Naive B cell (primary cell): Measurements from ENCODE around the gene SMIM26. TPM values are rescaled to one million over a fixed set of nuclear protein-coding genes. Genes with fewer than 3 reads are reported as not detected.

ENCODE experiments used
- ATAC-seq, 2 donors: fragments of 150-1000 bp; cut with Tn5 transposase; 2 replicates each; pipeline ENCODE4 v1.10.0; 2021; ENCODE audit warnings: low read depth in 2 of 2, mild to moderate bottlenecking in 2 of 2, moderate library complexity in 2 of 2
- DNase-seq: peaks from one replicate; pipeline ENCODE4 v3.0.0; 2022
- H3K27ac Mint-ChIP-seq, 6 donors: one replicate each; pipeline ENCODE4 v1.8.0; 2020 to 2022; ENCODE audit warnings: mild to moderate bottlenecking in 6 of 6, mixed read lengths in 6 of 6, moderate library complexity in 5 of 6, inconsistent platforms in 2 of 6
- H3K27me3 Mint-ChIP-seq, 3 donors: one replicate each; pipeline ENCODE4 v1.8.0; 2021 to 2022; ENCODE audit warnings: mixed read lengths in 3 of 3, mild to moderate bottlenecking in 1 of 3
- H3K36me3 Mint-ChIP-seq, 2 donors: one replicate each; pipeline ENCODE4 v1.8.0; 2020 to 2022; ENCODE audit warnings: mixed read lengths in 2 of 2, inconsistent platforms in 1 of 2, mild to moderate bottlenecking in 1 of 2
- H3K4me1 Mint-ChIP-seq, 3 donors: one replicate each; pipeline ENCODE4 v1.8.0; 2020 to 2022; ENCODE audit warnings: mixed read lengths in 3 of 3, inconsistent platforms in 1 of 3, mild to moderate bottlenecking in 1 of 3, moderate library complexity in 1 of 3
- H3K4me3 Mint-ChIP-seq, 8 donors: one replicate each; pipeline ENCODE4 v1.8.0; 2020 to 2022; ENCODE audit warnings: mild to moderate bottlenecking in 8 of 8, mixed read lengths in 8 of 8, moderate library complexity in 8 of 8, inconsistent platforms in 2 of 8
- H3K9me3 Mint-ChIP-seq, 7 donors: one replicate each; pipeline ENCODE4 v1.8.0; 2020 to 2022; ENCODE audit warnings: mixed read lengths in 7 of 7, mild to moderate bottlenecking in 5 of 7, inconsistent platforms in 2 of 7, moderate library complexity in 1 of 7
- polyA plus RNA-seq, 6 donors: library from polyadenylated mRNA; unstranded; fragments of 300-500 nt; fragmentation: Illumina TruSeq; gene quantifications; one replicate each; pipeline ENCODE4 v1.2.3, GENCODE V29; 2021; ENCODE audit warnings: low read depth in 6 of 6

SMIM26 gene
- polyA plus RNA-seq, 6 donors from 2014 or later = 188 to 245 (median 234) TPM

GRCh38 chr20:18543216-18543615, 24.0 kb upstream of the SMIM26 start:
- no peak overlapping the region for H3K27ac Mint-ChIP-seq
- peaks cover 0 to 3% (median 0%) of the 10 kb centered on the region in 3 donors for H3K4me1 Mint-ChIP-seq
- H3K27me3 Mint-ChIP-seq = no peaks in the 10 kb centered on the region
- H3K9me3 Mint-ChIP-seq = no peaks in the 10 kb centered on the region
- no peak for ATAC-seq
- DNase-seq = no peak
- H3K36me3 Mint-ChIP-seq = peaks cover 34 to 41% of the 10 kb centered on the region in 2 donors
- H3K4me3 Mint-ChIP-seq = no peak overlapping the region

- ATAC-seq (no peak), DNase-seq (no peak)
- peaks cover 38 to 47% of the 10 kb centered on the region in 2 donors for H3K36me3 Mint-ChIP-seq
- no peaks in the 10 kb centered on the region for H3K9me3 Mint-ChIP-seq
- no peak overlapping the region for H3K4me3 Mint-ChIP-seq
- H3K27me3 Mint-ChIP-seq = no peaks in the 10 kb centered on the region
- H3K27ac Mint-ChIP-seq = peak overlapping the region in 1 of 6 donors; percentile 30
- peaks cover 0 to 3% (median 0%) of the 10 kb centered on the region in 3 donors for H3K4me1 Mint-ChIP-seq
These were observed 23.3 kb upstream of the SMIM26 start for GRCh38 chr20:18543932-18544331.

- Mint-ChIP-seq H3K4me3 (no peak overlapping the region), H3K4me1 (no peaks in the 10 kb centered on the region), H3K9me3 (no peaks in the 10 kb centered on the region), H3K36me3 (peaks cover 30 to 39% of the 10 kb centered on the region in 2 donors), H3K27ac (peak overlapping the region in 2 of 6 donors; percentile 12 to 15), H3K27me3 (no peaks in the 10 kb centered on the region)
- DNase-seq (no peak), ATAC-seq (no peak)
These were observed 21.7 kb upstream of the SMIM26 start for GRCh38 chr20:18545566-18545965.

GRCh38 chr20:18548465-18548864, 18.8 kb upstream of the SMIM26 start:
- no peak for ATAC-seq
- Mint-ChIP-seq H3K9me3 (no peaks in the 10 kb centered on the region), H3K4me3 (no peak overlapping the region), H3K27me3 (no peaks in the 10 kb centered on the region), H3K27ac (peak overlapping the region in 3 of 6 donors; percentile 5 to 65 (median 50)), H3K36me3 (peaks cover 25 to 36% of the 10 kb centered on the region in 2 donors), H3K4me1 (no peaks in the 10 kb centered on the region)
- DNase-seq = no peak

- ATAC-seq (no peak), DNase-seq (no peak)
- Mint-ChIP-seq H3K27me3 (no peaks in the 10 kb centered on the region), H3K36me3 (peaks cover 21 to 48% of the 10 kb centered on the region in 2 donors), H3K27ac (peak overlapping the region in 1 of 6 donors; percentile 50), H3K4me3 (no peak overlapping the region), H3K4me1 (no peaks in the 10 kb centered on the region), H3K9me3 (no peaks in the 10 kb centered on the region)
These were observed 13.5 kb upstream of the SMIM26 start for GRCh38 chr20:18553746-18554145.

- H3K4me1 Mint-ChIP-seq = peaks cover 12 to 26% (median 20%) of the 10 kb centered on the region in 3 donors
- H3K36me3 Mint-ChIP-seq = peaks cover 18 to 23% of the 10 kb centered on the region in 2 donors
- peak overlapping the region; percentile 98 to 100 (median 99) for H3K27ac Mint-ChIP-seq
- H3K9me3 Mint-ChIP-seq = peaks cover 0 to 11% (median 5%) of the 10 kb centered on the region in 7 donors
- peak overlapping the region; percentile 85 to 99 (median 98) for H3K4me3 Mint-ChIP-seq
- ATAC-seq (peak in 1 of 2 donors; percentile 7), DNase-seq (no peak)
- H3K27me3 Mint-ChIP-seq = no peaks in the 10 kb centered on the region
These were observed 483 bp downstream of the SMIM26 start for GRCh38 chr20:18567739-18568091.

GRCh38 chr20:18571009-18571408, 3.8 kb downstream of the SMIM26 start:
- ATAC-seq = no peak
- DNase-seq = no peak
- peak overlapping the region in 3 of 6 donors; percentile 14 to 84 (median 47) for H3K27ac Mint-ChIP-seq
- H3K27me3 Mint-ChIP-seq = no peaks in the 10 kb centered on the region
- peaks cover 18 to 24% of the 10 kb centered on the region in 2 donors for H3K36me3 Mint-ChIP-seq
- peaks cover 12 to 26% (median 20%) of the 10 kb centered on the region in 3 donors for H3K4me1 Mint-ChIP-seq
- H3K4me3 Mint-ChIP-seq = peak overlapping the region in 1 of 8 donors; percentile 22
- peaks cover 0 to 11% (median 5%) of the 10 kb centered on the region in 7 donors for H3K9me3 Mint-ChIP-seq

- H3K4me3 Mint-ChIP-seq = no peak overlapping the region
These were observed 4.3 kb downstream of the SMIM26 start for GRCh38 chr20:18571578-18571977.

GRCh38 chr20:18577942-18578341, 10.7 kb downstream of the SMIM26 start:
- no peak overlapping the region for H3K27ac Mint-ChIP-seq
- DNase-seq = no peak
- H3K9me3 Mint-ChIP-seq = no peaks in the 10 kb centered on the region
- no peak overlapping the region for H3K4me3 Mint-ChIP-seq
- H3K4me1 Mint-ChIP-seq = no peaks in the 10 kb centered on the region
- peaks cover 11 to 17% (median 13%) of the 10 kb centered on the region in 3 donors for H3K27me3 Mint-ChIP-seq
- ATAC-seq = no peak
- no peaks in the 10 kb centered on the region for H3K36me3 Mint-ChIP-seq

More at GRCh38 chr20:18571578-18571977, 4.3 kb downstream of the SMIM26 start:
- Mint-ChIP-seq H3K36me3 (peaks cover 18 to 24% of the 10 kb centered on the region in 2 donors), H3K27me3 (no peaks in the 10 kb centered on the region), H3K4me1 (peaks cover 11 to 22% (median 17%) of the 10 kb centered on the region in 3 donors), H3K27ac (no peak overlapping the region), H3K9me3 (peaks cover 0 to 11% (median 5%) of the 10 kb centered on the region in 7 donors)
- no peak for DNase-seq
- ATAC-seq = no peak

- no peaks in the 10 kb centered on the region for H3K36me3 Mint-ChIP-seq
- H3K4me3 Mint-ChIP-seq = no peak overlapping the region
- H3K27me3 Mint-ChIP-seq = peaks cover 13 to 21% (median 15%) of the 10 kb centered on the region in 3 donors
- no peaks in the 10 kb centered on the region for H3K4me1 Mint-ChIP-seq
- DNase-seq (no peak), ATAC-seq (no peak)
- no peak overlapping the region for H3K27ac Mint-ChIP-seq
- H3K9me3 Mint-ChIP-seq = no peaks in the 10 kb centered on the region
These were observed 11.3 kb downstream of the SMIM26 start for GRCh38 chr20:18578581-18578980.

- no peaks in the 10 kb centered on the region for H3K9me3 Mint-ChIP-seq
- H3K4me3 Mint-ChIP-seq = no peak overlapping the region
- DNase-seq (no peak), ATAC-seq (no peak)
- no peaks in the 10 kb centered on the region for H3K4me1 Mint-ChIP-seq
- H3K27ac Mint-ChIP-seq = no peak overlapping the region
- H3K36me3 Mint-ChIP-seq = no peaks in the 10 kb centered on the region
- H3K27me3 Mint-ChIP-seq = peaks cover 16 to 30% (median 25%) of the 10 kb centered on the region in 3 donors
These were observed 12.8 kb downstream of the SMIM26 start for GRCh38 chr20:18580012-18580411.

- Mint-ChIP-seq H3K9me3 (no peaks in the 10 kb centered on the region), H3K4me1 (peaks cover 16 to 25% (median 24%) of the 10 kb centered on the region in 3 donors), H3K27ac (peak overlapping the region in 1 of 6 donors; percentile 19), H3K4me3 (peak overlapping the region in 1 of 8 donors; percentile 12), H3K27me3 (peaks cover 10 to 30% (median 25%) of the 10 kb centered on the region in 3 donors), H3K36me3 (no peaks in the 10 kb centered on the region)
- ATAC-seq (no peak), DNase-seq (no peak)
These were observed 17.9 kb downstream of the SMIM26 start for GRCh38 chr20:18585134-18585533.

GRCh38 chr20:18587665-18588573, 20.7 kb downstream of the SMIM26 start, which contains the start of gene DTD1:
DTD1 (plus strand) TSS chr20:18588054; CDS start chr20:18588073, 19 bp downstream.
- peak within 1 kb of the TSS; percentile 78 to 98 (median 94) for H3K27ac Mint-ChIP-seq
- peaks cover 16 to 25% (median 24%) of the 10 kb centered on the region in 3 donors for H3K4me1 Mint-ChIP-seq
- DNase-seq (peak; percentile 82), ATAC-seq (peak; percentile 87 to 88)
- H3K27me3 Mint-ChIP-seq = peaks cover 5 to 13% (median 12%) of the 10 kb centered on the region in 3 donors
- no peaks in the 10 kb centered on the region for H3K36me3 Mint-ChIP-seq
- peak within 1 kb of the TSS; percentile 80 to 99 (median 92) for H3K4me3 Mint-ChIP-seq
- H3K9me3 Mint-ChIP-seq = no peaks in the 10 kb centered on the region

- no peak for ATAC-seq
- H3K9me3 Mint-ChIP-seq = no peaks in the 10 kb centered on the region
- peaks cover 16 to 25% (median 24%) of the 10 kb centered on the region in 3 donors for H3K4me1 Mint-ChIP-seq
- peaks cover 3 to 10% (median 9%) of the 10 kb centered on the region in 3 donors for H3K27me3 Mint-ChIP-seq
- DNase-seq = no peak
- no peaks in the 10 kb centered on the region for H3K36me3 Mint-ChIP-seq
- H3K27ac Mint-ChIP-seq = peak overlapping the region; percentile 78 to 96 (median 90)
- H3K4me3 Mint-ChIP-seq = peak overlapping the region; percentile 80 to 94 (median 91)
These were observed 21.3 kb downstream of the SMIM26 start for GRCh38 chr20:18588574-18588933.
